ENCODE results near the gene ZFYVE28.

ZFYVE28 gene

GRCh38 chr4:2371765-2372487, 46.5 kb downstream of the ZFYVE28 start:
- H3K9me3 ChIP-seq (ENCODE audit: control insufficient read depth, insufficient read depth, low read length) = no peaks in the 10 kb centered on the region; the same call in 1 of the 2 replicates
- H3K9ac ChIP-seq (ENCODE audit: low read depth, low read length) = no peak overlapping the region
- no peaks in the 10 kb centered on the region for H3K4me1 ChIP-seq (ENCODE audit: insufficient read depth, low read length)
- H3K36me3 ChIP-seq (ENCODE audit: insufficient read depth, low read length) = no peaks in the 10 kb centered on the region

DNA sequence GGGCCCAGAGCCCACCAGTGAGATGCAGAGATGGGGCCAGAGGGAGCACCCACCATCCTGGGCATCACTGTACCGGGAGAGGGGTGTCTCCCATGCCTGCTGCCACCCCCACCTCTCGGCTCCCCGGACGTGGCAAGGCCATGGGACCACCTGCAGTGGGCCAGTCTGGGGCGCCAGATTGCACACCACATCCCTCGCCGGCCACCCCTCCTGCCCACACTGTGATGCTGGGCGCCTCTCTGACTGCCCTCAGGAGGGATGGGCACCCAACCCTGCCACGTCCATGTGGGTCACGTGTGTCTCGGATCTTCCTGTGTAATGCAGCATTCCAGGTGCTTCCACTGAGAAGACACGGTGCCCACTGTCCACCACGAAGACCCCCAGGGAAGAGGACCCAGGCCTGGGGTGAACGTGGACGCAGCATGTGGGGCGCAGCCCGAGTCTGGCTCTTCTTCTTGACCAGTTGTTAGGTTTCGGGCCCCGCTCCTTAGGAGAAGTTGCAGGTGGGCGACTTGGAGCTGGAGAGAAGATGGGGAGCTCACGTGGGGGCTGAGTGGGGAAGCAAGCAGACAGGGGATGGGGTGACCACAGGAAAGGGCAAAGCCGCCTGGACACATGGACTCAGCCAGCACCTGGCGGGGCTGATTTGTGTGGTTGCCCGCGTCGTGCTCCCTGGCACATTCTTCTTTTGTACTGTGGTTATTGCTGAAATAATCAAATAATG, 47.7 kb downstream of the ZFYVE28 start:
- Histone ChIP-seq H3K9me3 (ENCODE audit: control insufficient read depth, insufficient read depth, low read length) (no peaks in the 10 kb centered on the region; the same call in 1 of the 2 replicates), H3K9ac (ENCODE audit: low read depth, low read length) (no peak overlapping the region), H3K4me1 (ENCODE audit: insufficient read depth, low read length) (no peaks in the 10 kb centered on the region), H3K36me3 (ENCODE audit: insufficient read depth, low read length) (no peaks in the 10 kb centered on the region)

- no peaks in the 10 kb centered on the region for H3K4me1 ChIP-seq (ENCODE audit: insufficient read depth, low read length)
- H3K36me3 ChIP-seq (ENCODE audit: insufficient read depth, low read length) = no peaks in the 10 kb centered on the region
- no peak overlapping the region for H3K9ac ChIP-seq (ENCODE audit: low read depth, low read length)
- no peaks in the 10 kb centered on the region; the same call in 1 of the 2 replicates for H3K9me3 ChIP-seq (ENCODE audit: control insufficient read depth, insufficient read depth, low read length)
Observed at GRCh38 chr4:2368746-2369437, 49.6 kb downstream of the ZFYVE28 start.

GRCh38 chr4:2367626-2368025, 50.8 kb downstream of the ZFYVE28 start:
- no peaks in the 10 kb centered on the region for H3K9me3 ChIP-seq (ENCODE audit: control insufficient read depth, insufficient read depth, low read length)
- H3K4me1 ChIP-seq (ENCODE audit: insufficient read depth, low read length) = no peaks in the 10 kb centered on the region
- no peaks in the 10 kb centered on the region for H3K36me3 ChIP-seq (ENCODE audit: insufficient read depth, low read length)
- no peak overlapping the region for H3K9ac ChIP-seq (ENCODE audit: low read depth, low read length)

GRCh38 chr4:2366252-2367192, 51.9 kb downstream of the ZFYVE28 start:
- no peaks in the 10 kb centered on the region for H3K36me3 ChIP-seq (ENCODE audit: insufficient read depth, low read length)
- no peak overlapping the region for H3K9ac ChIP-seq (ENCODE audit: low read depth, low read length)
- H3K4me1 ChIP-seq (ENCODE audit: insufficient read depth, low read length) = no peaks in the 10 kb centered on the region
- no peaks in the 10 kb centered on the region for H3K9me3 ChIP-seq (ENCODE audit: control insufficient read depth, insufficient read depth, low read length)

DNA sequence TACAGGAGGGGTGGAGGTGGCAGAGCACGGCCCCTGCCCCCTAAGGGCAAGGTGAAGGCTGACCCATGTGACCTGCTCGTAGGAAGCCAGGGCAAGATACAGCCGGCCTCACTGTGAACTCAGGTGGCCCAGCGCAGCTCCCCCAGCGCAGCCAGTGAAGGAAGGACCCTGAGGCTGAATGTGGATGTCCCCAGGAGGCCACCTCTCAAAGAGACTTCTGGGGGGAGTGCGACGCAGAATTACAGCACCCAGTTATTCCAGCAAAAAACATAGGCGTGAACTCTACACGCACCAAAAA, 52.6 kb downstream of the ZFYVE28 start:
- H3K36me3 ChIP-seq (ENCODE audit: insufficient read depth, low read length) = no peaks in the 10 kb centered on the region
- no peaks in the 10 kb centered on the region for H3K4me1 ChIP-seq (ENCODE audit: insufficient read depth, low read length)
- no peak overlapping the region for H3K9ac ChIP-seq (ENCODE audit: low read depth, low read length)
- no peaks in the 10 kb centered on the region for H3K9me3 ChIP-seq (ENCODE audit: control insufficient read depth, insufficient read depth, low read length)

GRCh38 chr4:2365054-2365912, 53.2 kb downstream of the ZFYVE28 start:
- no peak overlapping the region for H3K9ac ChIP-seq (ENCODE audit: low read depth, low read length)
- no peaks in the 10 kb centered on the region for H3K36me3 ChIP-seq (ENCODE audit: insufficient read depth, low read length)
- H3K9me3 ChIP-seq (ENCODE audit: control insufficient read depth, insufficient read depth, low read length) = no peaks in the 10 kb centered on the region
- no peaks in the 10 kb centered on the region for H3K4me1 ChIP-seq (ENCODE audit: insufficient read depth, low read length)

DNA sequence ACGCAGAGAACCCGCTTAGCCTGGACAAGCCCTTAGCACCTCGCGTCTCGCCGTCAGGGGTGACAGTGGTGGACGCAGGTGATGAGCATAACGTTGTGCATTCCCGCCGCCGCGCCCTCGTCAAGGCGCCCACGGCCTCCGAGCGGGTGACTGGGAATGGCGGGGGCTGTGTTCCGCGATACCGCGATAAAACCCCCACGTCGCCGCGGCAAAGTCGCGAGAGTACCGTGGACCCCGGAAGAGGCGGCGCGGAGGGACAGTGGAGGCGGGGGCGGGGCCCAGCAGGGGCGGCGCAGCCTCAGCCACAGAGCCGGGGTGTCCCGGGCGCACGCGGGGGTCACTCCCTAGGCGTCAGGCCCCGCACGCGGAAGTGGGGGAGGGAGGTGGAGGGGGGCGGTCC, 53.8 kb downstream of the ZFYVE28 start:
- no peaks in the 10 kb centered on the region for H3K9me3 ChIP-seq (ENCODE audit: control insufficient read depth, insufficient read depth, low read length)
- H3K36me3 ChIP-seq (ENCODE audit: insufficient read depth, low read length) = no peaks in the 10 kb centered on the region
- no peaks in the 10 kb centered on the region for H3K4me1 ChIP-seq (ENCODE audit: insufficient read depth, low read length)
- no peak overlapping the region for H3K9ac ChIP-seq (ENCODE audit: low read depth, low read length)

DNA sequence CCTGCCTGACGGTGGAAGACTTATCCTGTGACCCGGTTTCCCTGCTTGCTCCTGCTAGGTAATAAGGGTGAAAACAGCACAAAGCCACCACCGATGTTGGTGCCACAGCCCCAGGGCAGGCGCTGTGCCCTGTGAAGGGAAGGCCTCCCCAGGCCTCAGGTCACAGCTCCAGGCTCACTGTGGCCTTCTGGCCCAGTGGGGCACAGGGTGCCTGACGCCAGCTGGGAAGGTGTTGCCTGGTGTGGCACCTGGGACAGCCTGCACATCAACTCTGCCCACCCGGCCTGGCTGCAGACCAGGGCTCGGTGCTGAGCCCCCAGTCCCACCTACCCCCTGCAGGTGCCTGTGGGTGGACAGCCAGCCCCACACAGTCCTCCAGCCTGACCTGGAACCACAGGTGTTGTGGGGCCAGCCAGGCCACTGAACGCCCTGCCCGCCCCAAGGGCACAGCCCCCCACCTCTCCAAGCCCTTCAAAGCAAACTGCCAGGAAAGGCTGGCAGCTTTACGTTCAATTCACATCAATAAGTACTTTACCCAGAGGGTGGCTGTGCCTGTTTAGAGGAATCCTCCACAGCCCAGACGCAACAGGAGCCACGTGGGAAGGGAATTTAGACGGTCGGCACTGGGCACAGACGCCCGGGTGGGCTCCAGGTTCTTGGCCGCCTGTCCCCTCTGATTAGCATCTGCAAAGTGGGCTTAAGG, 54.3 kb downstream of the ZFYVE28 start:
- Histone ChIP-seq H3K4me1 (ENCODE audit: insufficient read depth, low read length) (no peaks in the 10 kb centered on the region), H3K9me3 (ENCODE audit: control insufficient read depth, insufficient read depth, low read length) (no peaks in the 10 kb centered on the region), H3K36me3 (ENCODE audit: insufficient read depth, low read length) (no peaks in the 10 kb centered on the region), H3K9ac (ENCODE audit: low read depth, low read length) (no peak overlapping the region)

GRCh38 chr4:2363056-2363721, 55.3 kb downstream of the ZFYVE28 start:
- Histone ChIP-seq H3K9me3 (ENCODE audit: control insufficient read depth, insufficient read depth, low read length) (no peaks in the 10 kb centered on the region), H3K36me3 (ENCODE audit: insufficient read depth, low read length) (no peaks in the 10 kb centered on the region), H3K9ac (ENCODE audit: low read depth, low read length) (no peak overlapping the region), H3K4me1 (ENCODE audit: insufficient read depth, low read length) (no peaks in the 10 kb centered on the region)

- Histone ChIP-seq H3K9ac (ENCODE audit: low read depth, low read length) (no peak overlapping the region), H3K4me1 (ENCODE audit: insufficient read depth, low read length) (no peaks in the 10 kb centered on the region), H3K36me3 (ENCODE audit: insufficient read depth, low read length) (no peaks in the 10 kb centered on the region), H3K9me3 (ENCODE audit: control insufficient read depth, insufficient read depth, low read length) (no peaks in the 10 kb centered on the region)
Observed at GRCh38 chr4:2362266-2363055, 56.0 kb downstream of the ZFYVE28 start.
